GM19043 (cell line): Measurements from ENCODE around the gene CBFA2T3.
"Not testable (repeated sequence)": the region's sequence is repeated elsewhere in the genome, so short reads cannot be mapped to it uniquely, and the experiment has no call there.

Experiments
- ATAC-seq: cut with Tn5 transposase; IDR thresholded peaks from one replicate; pipeline ENCODE4 v1.9.1; 2021; ENCODE audit warnings: low read depth; ENCODE audit not compliant: unreplicated experiment

CBFA2T3 gene

DNA sequence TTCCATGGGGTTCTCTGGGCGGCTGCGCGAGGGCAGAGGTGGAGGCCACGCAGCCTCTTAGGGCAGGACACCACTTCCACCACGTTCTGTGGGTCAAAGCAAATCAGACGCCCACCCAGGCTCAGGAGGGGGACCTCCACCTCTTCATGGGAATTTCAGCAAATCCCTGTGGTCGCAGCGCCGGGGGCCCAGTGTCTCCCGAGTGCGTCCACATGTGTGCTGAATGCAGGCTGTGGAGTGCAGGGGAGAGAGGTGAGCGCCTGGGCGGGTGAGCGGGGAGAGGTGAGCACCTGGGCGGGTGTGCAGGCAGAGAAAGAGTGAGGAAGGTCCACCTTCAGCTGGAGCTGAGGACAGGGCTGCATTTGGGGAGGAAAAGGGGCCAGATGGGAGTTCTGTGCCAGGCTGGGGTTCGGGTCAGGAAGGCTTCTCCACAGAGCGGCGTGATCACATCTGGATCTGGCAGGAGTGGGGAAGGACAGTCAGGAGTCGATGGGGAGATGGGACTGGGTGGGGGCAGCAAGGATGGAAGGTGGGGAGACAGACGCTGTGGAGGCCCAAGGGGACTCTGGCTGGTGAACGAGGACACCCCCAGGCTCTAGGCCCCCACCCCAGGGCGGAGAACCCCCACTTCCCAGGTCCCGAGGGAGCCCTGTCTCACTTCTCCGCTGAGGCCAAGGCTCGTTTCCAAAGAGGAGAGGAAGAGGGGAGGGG lies 36.8 kb upstream of the CBFA2T3 start:
- ATAC-seq = no peak

DNA sequence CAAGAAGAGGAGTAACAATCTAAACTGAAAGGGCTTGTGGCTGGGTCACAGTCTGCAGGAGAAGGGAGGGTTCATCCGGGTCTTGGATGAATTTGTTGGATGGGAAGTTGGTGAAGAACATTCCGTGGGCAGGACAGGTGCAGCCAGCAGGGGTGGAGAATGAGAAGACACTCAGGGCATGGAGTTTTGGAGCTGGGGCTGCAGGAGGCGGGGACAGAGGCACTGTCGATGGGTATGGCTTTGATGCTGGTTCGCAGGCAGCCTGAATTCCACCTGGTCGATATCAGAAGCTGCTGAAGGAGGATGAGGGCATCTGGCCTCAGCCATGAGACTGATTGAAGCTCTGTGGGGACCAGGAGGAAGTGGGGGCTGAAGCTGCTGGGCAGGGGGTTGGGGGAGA lies 36.1 kb upstream of the CBFA2T3 start:
- no peak for ATAC-seq

DNA sequence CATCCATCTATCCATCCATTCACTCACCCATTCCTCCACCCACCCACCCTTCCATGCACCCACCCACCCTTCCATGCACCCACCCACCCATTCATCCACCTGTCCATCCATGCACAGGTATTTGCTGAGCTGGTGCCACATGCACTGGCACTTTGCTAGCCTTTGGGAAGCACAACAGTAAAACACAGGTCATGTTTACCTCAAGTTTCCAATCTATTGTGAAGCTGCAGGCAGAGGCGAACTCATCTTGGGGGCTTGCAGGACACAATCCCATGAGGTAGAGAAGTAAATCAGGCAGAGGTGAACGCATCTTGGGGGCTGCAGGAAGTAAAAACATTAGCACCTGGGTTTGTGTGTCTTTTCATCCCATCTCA lies 35.6 kb upstream of the CBFA2T3 start:
- ATAC-seq = no peak

DNA sequence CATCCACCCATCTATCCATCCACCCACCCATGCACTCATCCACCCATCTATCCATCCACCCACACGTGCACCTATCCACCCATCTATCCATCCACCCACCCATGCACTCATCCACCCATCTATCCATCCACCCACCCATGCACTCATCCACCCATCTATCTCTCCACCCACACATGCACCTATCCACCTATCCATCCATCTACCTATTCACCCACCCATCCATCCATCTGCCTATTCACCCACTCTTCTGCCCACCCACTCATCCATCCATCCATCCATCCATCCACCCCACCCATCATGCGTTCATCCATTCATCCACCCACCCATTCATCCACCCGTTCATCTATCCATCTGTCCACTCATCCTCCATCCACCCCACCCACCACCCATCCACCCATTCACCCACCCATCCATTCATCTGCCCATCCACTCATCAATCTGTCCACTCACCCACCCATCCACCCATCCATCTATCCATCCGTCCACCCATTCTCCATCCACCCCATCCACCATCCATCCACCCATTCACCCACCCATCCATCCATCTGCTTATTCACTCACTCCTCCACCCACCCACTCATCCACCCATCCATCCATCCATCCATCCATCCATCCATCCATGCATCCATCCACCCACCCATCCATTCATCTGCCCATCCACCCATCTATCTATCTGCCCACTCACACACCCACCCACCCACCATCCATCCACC lies 35.1 kb upstream of the CBFA2T3 start:
- ATAC-seq = no peak

DNA sequence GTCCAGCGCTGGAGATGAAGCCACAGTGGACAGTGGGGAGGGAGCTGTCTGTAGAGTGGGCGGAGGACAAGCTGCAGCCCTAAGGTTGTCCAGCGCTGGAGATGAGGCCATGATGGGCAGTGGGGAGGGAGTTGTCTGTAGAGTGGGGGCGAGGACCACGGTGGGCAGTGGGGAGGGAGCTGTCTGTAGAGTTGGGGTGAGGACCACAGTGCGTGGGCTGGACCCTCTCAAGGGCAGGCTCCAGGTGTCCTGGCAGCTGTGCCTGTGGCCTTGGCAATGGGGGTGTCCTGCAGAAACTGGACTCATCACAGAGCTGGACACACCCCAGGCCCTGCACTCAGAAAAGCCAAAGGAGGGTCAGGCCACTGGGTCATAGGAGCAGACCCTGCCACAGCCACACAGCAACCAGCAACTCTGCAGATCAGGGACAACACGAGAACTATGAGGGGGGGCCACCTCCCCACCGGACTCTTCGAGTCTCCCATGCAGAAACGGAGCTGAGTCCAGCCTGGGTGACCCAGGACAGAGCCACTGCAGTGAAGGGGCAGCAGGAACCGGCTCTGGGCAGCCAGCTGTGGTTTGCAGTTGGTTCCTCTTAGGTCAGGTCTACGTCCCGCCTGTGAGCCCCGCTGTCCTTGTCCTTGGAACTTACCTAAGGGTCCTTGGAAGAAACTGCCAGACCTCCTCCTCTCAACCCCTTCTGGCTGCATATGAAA lies 33.4 kb upstream of the CBFA2T3 start:
- no peak for ATAC-seq

DNA sequence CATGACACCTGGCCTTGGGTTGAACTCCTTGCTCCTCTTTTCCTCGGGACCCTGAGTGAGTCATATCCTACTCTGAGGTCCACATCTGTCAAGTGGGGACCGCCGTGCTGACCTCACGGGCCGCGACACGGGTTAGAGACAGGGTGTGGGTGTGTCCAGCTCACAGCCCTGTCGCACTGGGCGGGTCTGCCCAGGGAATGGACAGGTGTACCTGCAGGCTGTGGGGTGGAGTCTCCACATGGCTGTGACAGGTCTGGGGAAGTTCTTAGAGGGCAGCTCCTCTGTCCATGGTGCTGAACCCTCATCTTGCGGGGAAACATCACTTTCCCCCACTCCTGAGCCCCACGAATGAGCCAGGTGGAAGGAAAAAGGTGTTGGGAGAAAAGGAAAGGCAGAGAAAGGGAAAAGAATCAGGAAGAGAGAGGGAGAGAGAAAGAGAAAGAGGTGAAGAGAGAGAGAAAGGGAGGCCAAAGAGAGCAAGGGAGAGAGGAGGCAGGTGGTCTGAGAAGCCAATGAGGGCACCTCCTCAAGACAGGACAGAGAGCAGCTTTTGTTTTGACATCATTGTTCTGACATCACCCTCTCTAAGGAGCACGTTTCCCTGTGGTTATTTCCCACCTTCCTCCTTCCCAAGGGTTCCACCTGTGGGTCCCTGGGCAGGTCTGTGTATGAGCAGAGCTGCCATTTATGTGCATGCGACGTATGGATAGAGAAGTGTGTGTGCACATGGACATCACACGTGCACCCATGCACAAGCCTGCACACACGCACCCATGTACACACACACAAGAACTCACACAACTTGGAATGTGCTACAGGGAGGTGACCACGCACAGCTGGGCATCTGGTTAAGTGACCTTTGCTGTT lies 32.6 kb upstream of the CBFA2T3 start:
- no peak for ATAC-seq

DNA sequence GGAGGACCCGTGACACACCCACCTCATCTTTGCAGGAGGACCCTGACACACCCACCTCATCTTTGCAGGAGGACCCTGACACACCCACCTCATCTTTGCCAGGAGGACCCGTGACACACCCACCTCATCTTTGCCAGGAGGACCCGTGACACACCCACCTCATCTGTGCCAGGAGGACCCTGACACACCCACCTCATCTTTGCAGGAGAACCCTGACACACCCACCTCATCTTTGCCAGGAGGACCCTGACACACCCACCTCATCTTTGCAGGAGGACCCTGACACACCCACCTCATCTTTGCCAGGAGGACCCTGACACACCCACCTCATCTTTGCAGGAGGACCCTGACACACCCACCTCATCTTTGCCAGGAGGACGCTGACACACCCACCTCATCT lies 31.8 kb upstream of the CBFA2T3 start:
- not testable (repeated sequence) for ATAC-seq

DNA sequence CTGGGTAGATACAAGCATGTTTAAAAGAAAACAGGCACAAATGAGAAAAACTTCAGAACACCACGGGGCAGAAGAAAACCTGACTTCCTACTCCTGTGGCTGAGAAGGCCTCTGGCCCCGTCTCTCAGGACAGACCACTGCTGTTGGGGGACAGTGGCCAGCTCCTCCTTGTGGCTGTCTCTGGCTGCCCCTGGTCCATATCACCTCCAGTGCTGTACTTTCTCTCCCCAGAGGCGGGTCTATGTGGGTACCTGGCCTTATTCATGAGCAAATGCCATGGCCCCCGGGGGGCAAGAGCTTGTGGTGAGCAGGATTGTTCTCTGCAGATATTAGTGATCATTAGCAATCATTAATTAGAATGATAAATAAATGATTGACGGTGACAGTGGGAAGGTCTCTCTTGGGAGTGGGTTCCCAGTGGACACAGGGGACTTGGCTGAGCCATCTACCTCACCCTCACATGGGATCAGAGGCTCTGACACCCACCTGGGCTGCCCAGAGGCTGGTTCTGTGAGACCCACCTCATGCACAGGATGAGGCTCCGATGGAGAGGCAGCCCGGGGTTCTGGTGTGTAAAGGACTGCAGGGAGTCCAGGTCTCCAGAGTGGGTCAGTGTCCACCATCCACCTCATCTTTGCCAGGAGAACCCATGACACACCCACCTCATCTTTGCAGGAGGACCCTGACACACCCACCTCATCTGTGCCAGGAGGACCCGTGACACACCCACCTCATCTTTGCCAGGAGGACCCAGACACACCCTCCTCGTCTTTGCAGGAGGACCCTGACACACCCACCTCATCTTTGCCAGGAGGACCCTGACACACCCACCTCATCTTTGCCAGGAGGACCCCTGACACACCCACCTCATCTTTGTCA lies 30.6 kb upstream of the CBFA2T3 start:
- no peak for ATAC-seq

DNA sequence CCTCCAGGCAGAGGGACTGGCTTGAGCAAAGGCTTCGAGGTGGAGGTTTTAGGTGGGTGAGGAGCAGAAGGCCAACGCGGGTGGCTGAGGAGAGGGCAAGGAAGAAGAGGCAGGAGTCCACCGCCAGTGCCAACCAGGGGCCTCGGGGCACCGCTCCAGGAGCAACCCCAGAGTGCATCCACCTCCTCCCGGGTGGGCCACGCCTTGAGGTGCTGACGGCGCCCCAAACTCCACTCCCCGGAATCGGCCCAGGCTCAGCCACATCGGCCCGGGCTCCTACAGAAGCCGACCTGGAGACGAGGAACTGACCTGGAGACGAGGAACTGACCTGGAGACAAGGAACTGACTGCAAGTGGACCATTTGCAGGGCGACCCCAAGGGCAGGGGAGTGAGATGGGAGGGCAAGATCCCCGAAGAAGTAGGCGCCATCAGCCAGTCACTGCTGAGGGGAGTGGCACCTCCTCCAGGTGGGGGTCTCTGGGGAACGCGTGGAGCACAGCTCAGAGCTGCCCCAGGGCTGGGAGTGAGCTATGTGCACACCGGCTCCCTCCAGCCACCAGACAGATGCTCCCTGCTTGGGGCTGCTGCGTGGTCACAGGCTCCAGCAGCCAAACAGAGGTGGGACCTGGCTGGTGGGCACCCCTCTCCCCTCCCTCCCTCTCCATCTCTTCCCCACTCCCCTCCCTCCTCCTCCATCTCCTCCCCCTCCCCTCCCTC lies 29.2 kb upstream of the CBFA2T3 start:
- no peak for ATAC-seq

DNA sequence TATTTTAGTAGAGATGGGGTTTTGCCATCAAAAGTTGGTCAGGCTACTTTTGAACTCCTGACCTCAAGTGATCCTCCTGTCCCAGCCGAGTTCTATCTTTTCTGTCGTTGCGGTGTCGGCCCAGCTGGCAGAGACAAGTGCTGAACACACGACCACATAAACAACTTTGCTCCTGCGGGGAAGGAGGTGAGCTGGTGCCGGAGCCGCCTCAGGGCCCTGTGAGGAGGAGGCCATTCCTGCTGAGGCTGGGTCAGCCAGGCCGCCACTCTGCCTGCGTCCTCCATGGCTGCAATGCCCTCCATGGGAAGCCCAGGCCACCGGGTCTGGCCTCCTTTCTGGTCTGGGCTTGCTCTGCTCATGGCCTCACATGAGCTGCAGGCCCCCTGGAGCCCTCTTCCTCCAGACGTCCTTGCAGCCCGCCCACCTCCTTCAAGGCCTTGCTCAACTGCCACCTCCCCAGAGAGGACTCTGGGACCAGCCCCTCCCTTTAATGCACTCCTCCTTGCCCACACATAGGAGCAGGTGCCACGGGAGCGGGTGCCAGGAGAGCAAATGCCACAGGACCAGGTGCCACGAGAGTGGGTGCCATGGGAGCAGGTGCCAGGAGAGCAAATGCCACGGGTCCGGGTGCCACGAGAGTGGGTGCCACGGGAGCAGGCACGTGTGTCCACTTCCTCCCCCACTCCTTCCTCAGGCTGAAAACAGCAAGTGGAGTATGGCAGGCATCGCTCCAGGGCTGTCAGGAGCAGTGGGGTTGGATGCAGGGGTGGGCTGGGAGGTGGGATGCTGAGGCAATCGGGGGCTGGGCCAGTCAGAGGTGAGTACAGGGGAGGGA lies 28.4 kb upstream of the CBFA2T3 start:
- ATAC-seq = no peak

DNA sequence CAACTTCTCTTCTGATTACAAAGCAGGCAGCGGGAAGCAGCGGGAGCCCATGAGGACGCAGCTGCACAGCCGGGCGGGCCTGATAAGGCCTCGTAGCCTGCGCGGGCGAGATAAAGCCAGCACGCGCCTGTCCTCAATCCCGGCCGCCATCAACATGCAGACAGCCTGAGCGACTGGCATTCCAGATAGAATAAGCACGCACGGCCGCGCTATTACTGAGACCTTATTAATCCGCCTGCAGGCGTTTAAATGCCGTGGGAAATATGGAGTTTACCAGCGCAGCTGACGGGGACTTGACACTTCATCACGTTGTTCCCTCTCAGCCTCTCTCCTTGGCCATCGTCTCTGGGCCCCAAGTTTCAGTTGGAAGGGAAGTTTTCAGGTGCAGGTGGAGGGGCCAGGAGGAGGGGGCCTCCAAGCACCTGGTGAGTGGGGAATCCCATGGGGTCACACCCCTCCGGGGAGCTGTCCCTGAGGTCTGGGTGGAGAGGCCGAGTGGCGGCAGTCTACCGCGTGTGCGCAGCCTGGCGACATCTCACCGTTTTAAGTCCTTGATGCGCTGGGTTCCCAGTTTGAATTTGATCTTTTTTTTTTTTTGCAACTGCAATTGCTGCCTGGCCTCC lies 27.3 kb upstream of the CBFA2T3 start:
- no peak for ATAC-seq

DNA sequence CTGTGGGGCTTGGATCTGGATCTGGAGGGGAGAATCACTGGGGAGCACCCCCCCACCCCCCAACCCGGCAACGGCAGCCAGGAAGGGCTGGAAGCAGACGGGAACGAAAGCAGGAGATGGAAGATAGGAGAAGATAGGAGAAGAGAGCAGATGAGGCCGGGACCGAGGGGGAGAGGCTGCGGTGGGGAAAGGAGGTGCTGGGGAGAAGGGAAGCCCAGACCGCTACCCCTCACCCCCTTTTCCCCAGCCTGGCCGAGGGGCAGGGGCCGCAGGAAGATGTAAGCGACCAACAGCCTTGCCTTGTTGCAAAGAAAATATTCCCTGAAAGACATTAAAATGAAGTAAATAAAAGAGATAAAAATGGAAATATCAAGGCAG lies 26.8 kb upstream of the CBFA2T3 start:
- no peak for ATAC-seq

DNA sequence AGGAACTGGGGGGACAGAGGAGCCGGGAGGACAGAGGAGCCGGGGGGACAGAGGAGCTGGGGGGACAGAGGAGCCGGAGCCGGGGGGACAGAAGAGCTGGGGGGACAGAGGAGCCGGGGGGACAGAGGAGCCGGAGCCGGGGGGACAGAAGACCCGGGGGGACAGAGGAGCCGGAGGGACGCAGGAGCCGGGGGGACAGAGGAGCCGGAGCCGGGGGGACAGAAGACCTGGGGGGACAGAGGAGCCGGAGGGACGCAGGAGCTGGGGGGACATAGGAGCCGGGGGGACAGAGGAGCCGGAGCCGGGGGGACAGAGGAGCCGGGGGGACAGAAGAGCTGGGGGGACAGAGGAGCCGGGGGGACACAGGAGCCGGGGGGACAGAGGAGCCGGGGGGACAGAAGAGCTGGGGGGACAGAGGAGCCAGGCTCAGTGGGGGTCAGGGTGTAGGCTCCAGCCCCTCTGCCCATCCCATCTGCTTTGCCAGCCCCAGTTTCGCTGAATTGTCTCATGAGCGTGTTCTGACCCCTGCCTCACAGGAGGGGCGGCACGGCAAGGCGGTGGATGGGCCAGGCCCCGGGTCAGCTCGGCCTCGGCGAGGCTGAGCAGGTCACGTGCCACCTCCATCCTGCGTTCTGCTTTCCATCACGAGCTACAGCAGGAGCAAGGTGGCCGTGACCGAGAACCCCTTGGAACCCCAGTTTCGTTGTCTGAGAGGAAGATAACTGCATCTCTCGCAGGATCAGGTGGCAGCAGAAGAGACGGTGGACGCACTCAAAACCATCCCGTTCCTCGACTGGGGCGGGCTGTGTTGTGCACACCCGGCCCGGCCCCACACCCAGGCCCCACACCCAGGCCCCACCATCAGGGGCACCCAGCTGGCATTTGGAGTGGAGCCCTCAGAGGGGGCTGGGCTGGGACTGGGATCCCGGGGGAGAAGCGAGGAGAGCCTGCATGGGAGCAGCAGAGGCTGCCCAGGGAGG lies 26.1 kb upstream of the CBFA2T3 start:
- ATAC-seq = no peak

DNA sequence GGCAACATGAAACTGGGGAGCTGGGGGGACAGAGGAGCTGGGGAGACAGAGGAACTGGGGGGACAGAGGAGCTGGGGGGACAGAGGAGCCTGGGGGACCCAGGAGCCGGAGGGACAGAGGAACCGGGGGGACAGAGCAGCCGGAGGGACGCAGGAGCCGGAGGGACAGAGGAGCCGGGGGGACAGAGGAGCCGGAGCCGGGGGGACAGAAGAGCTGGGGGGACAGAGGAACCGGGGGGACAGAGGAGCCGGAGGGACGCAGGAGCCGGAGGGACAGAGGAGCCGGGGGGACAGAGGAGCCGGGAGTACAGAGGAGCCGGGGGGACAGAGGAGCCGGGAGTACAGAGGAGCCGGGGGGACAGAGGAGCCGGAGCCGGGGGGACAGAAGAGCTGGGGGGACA lies 25.1 kb upstream of the CBFA2T3 start:
- not testable (repeated sequence) for ATAC-seq

DNA sequence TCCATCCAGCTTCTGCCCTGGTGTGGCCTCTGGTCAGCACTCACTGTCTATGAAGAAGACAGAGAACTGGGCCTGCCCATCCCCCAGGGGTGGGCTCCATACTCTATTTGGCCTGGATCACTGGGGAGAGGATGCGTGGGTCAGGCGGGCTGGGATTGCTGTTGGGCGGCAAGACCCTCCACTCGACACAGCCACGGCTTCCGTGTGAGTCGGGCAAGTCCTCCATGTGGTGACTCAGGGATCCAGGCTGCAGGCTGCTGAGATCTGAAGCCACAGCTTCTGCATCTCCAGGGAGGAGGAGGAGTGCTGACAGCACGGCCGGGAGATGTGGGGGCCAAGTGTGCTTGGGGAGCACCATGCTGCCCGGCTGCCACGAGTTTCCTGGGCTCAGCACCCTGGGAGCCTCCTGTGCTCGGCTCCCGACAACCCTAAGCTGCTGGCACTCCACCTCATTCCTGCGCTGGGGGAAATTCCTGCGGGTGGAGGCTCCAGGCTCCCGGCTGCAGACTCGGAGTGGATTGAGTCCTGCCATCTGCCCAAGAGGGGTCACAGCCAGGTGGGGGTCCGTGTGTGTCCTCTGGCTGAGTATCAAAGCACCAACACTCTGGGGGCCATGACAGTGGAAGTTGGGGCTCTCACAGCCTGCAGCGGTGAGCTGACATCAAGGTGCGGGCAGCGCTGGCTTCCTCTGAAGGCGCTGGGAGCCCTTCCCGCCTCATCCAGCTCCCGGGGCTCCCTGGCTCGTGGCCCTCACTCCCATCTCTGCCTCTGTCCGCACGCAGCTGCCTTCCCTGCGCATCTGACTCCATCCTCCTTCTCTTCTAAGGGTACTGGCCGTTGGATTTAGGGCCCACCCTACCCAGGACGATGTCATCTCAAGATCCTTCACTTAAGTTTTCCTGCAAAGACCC lies 24.4 kb upstream of the CBFA2T3 start:
- no peak for ATAC-seq
